K562 (cell line): ENCODE data around the gene PIWIL1. TPM values are rescaled to one million over a fixed set of nuclear protein-coding genes. Genes with fewer than 3 reads are reported as not detected.

Experiments
- GTF2E2 ChIP-seq: fragments of 200-800 bp; sonication (Bioruptor generic); IDR thresholded peaks from 2 replicates; pipeline ENCODE4 v1.6.1; 2016; ENCODE audit warnings: missing genetic modification characterization, missing compliant biosample characterization
- HOXB6 ChIP-seq: fragments of 250-450 bp; sonication (Bioruptor Pico); IDR thresholded peaks from 2 replicates; pipeline ENCODE4 v1.5.1; 2022; ENCODE audit warnings: mild to moderate bottlenecking, borderline replicate concordance
- NCOA4 ChIP-seq: fragments of 450-650 bp; IDR thresholded peaks from 2 replicates; pipeline ENCODE4 v1.6.1; 2018; ENCODE audit warnings: mild to moderate bottlenecking; ENCODE audit not compliant: partially characterized antibody
- SMAD3 ChIP-seq: fragments of 450-650 bp; formaldehyde crosslinking; conservative IDR thresholded peaks from 2 replicates; pipeline ENCODE4 v1.4.0; 2020; ENCODE audit warnings: mild to moderate bottlenecking
- ZBTB17 ChIP-seq: fragments of 450-650 bp; formaldehyde crosslinking; IDR thresholded peaks from 2 replicates; pipeline ENCODE4 v1.4.0; 2020; ENCODE audit warnings: mild to moderate bottlenecking
- ZBTB40 ChIP-seq, 2 experiments: fragments of 450-650 bp in 1 of 2; sonication (generic) in 1 of 2; formaldehyde crosslinking in 1 of 2; IDR thresholded peaks; 2 replicates each; pipeline versions ENCODE4 v1.7.1 to v1.9.0; 2016 to 2022; ENCODE audit warnings: inconsistent platforms in 1 of 2, mild to moderate bottlenecking in 1 of 2, missing genetic modification reagents in 1 of 2
- ZHX1 ChIP-seq: fragments of 150-350 bp; conservative IDR thresholded peaks from 2 replicates; pipeline ENCODE4 v1.6.1; 2014; ENCODE audit warnings: low read length
- ZNF174 ChIP-seq: fragments of 250-450 bp; sonication (Bioruptor Pico); IDR thresholded peaks from 2 replicates; pipeline ENCODE4 v1.4.0; 2020; ENCODE audit warnings: mild to moderate bottlenecking
- ZNF584 ChIP-seq: fragments of 200-800 bp; sonication (Bioruptor generic); IDR thresholded peaks from 2 replicates; pipeline ENCODE4 v1.6.1; 2016; ENCODE audit warnings: low read depth, mild to moderate bottlenecking, missing genetic modification characterization, missing compliant biosample characterization
- ZNF639 ChIP-seq, 2 experiments: fragments of 200-800 bp in 1 of 2; sonication (Bioruptor generic) in 1 of 2; sonication (generic) in 1 of 2; formaldehyde crosslinking in 1 of 2; IDR thresholded peaks in 1 of 2; conservative IDR thresholded peaks in 1 of 2; 2 replicates each; pipeline versions ENCODE4 v1.5.0 to v1.6.1; 2016 to 2020; ENCODE audit warnings: missing compliant biosample characterization in 1 of 2, missing genetic modification characterization in 1 of 2, missing genetic modification reagents in 1 of 2
- polyA plus RNA-seq, 8 experiments: library from polyadenylated mRNA; depleted of rRNA in 4 of 8; stranded (reverse) in 5 of 8; unstranded in 3 of 8; fragments of >200 nt; fragmentation: Nextera tagmentation in 2 of 8; fragmentation: Illumina TruSeq in 1 of 8; extraction: Ambion mirVana in 2 of 8; extraction: Trizol in 1 of 8; gene quantifications; 2 replicates each; pipeline versions ENCODE4 v1.2.1 to v1.2.3, GENCODE V29; 2011 to 2014; ENCODE audit warnings: inconsistent platforms in 1 of 8, missing spikeins in 1 of 8
- total RNA-seq, 7 experiments: library from RNA; depleted of rRNA in 6 of 7; stranded (reverse); fragments of >200 nt in 6 of 7; fragmentation: Illumina TruSeq in 2 of 7; extraction: Trizol in 2 of 7; gene quantifications; 2 replicates each; pipeline versions ENCODE4 v1.2.1 to v1.2.3, GENCODE V29; 2011 to 2021; ENCODE audit warnings: low replicate concordance in 1 of 7

The PIWIL1 gene
- total and polyA plus RNA-seq, 9 of the 15 experiments (the other 6 are each of a cell fraction or from before 2014, with no cell fraction given): not detected

- TF ChIP-seq HOXB6 (no peak), GTF2E2 (no peak), ZBTB40 (IDR thresholded peaks at IDR 0.05) (no peak), ZBTB40 (CRISPR knock-in tag; IDR thresholded peaks at IDR 0.05) (no peak), ZHX1 (no peak), ZNF174 (no peak), ZBTB17 (CRISPR knock-in tag) (no peak), SMAD3 (CRISPR knock-in tag) (no peak), ZNF584 (CRISPR knock-in tag) (no peak), NCOA4 (no peak), ZNF639 (CRISPR knock-in tag; conservative IDR thresholded peaks at IDR 0.05 in 1 of 2, IDR thresholded peaks at IDR 0.05 in 1 of 2) (no peak)
Measured at GRCh38 chr12:130351326-130351725, 13.6 kb downstream of the PIWIL1 start (continued).
